ENCODE measurements around the gene ACOT8. TPM values are rescaled to one million over a fixed set of nuclear protein-coding genes. Genes with fewer than 3 reads are reported as not detected.
A peak's percentile ranks its signal among the peaks of the same experiment; 100 is the strongest.
"Not testable (repeated sequence)": the region's sequence is repeated elsewhere in the genome, so short reads cannot be mapped to it uniquely, and the experiment has no call there.

ACOT8 gene
- 10 to 100 TPM; 30.6 to 33.4 TPM for total RNA-seq
- 10 to 100 TPM; 38.0 to 54.3 TPM for polyA plus RNA-seq

GRCh38 chr20:45857114-45857881, at the start of gene ACOT8, which contains the start of gene ZSWIM3:
Gene ACOT8 (minus strand): TSS chr20:45857392. CDS start chr20:45857315, 77 bp downstream.
Gene ZSWIM3 (plus strand): TSS chr20:45857614. CDS start chr20:45857826, 212 bp downstream.
- H3K9me3 ChIP-seq (ENCODE audit: control insufficient read depth in 1 of 2, low read length in 2 of 2): no peaks in the 10 kb centered on the region
- H3K4me3 Mint-ChIP-seq: peak within 1 kb of the TSS; percentile 86 to 98 (median 95)
- H3K4me1 ChIP-seq (ENCODE audit: insufficient read depth, low read length): peaks cover 35% of the 10 kb centered on the region
- CTCF ChIA-PET (ENCODE audit: partially characterized antibody): interaction anchor here (0.8 to 1.6 kb wide), 6 partner anchors 23 to 112 kb away, joined by 3 to 6 read pairs (median 4); partner anchors contain the start of gene ZSWIM1
- H3K27ac ChIP-seq (ENCODE audit: low read depth, low read length): peak within 1 kb of the TSS; percentile 76
- peaks cover 12 to 13% of the 10 kb centered on the region in 2 donors for H3K36me3 Mint-ChIP-seq
- H3K36me3 ChIP-seq (ENCODE audit: insufficient read depth, low read length): peaks cover 19% of the 10 kb centered on the region
- no peaks in the 10 kb centered on the region for H3K27me3 ChIP-seq (ENCODE audit: insufficient read depth, low read length)
- peak within 1 kb of the TSS; percentile 84 to 99 (median 98) for H3K27ac Mint-ChIP-seq
- H3K9me3 Mint-ChIP-seq: no peaks in the 10 kb centered on the region
- intact Hi-C loops (cut with micrococcal nuclease): loop anchor here (1.0 to 10.0 kb wide), 7 partner anchors 24 to 115 kb away; partner anchors contain the start of genes CTSA, DNTTIP1, NEURL2 and UBE2C
- H3K4me1 Mint-ChIP-seq: peaks cover 25 to 66% (median 39%) of the 10 kb centered on the region in 4 donors
- H3K4me3 ChIP-seq (ENCODE audit: low read length in 2 of 2): peak within 1 kb of the TSS; percentile 73 to 78
- POLR2A ChIA-PET (ENCODE audit: partially characterized antibody): interaction anchor here (0.6 to 4.8 kb wide), 22 partner anchors 15 to 838 kb away, joined by 3 to 68 read pairs (median 4); partner anchors contain the start of genes CTSA, NEURL2, PCIF1 and UBE2C
- DNase-seq: peak; percentile 97 to 99 (median 99)
- no peaks in the 10 kb centered on the region for H3K27me3 Mint-ChIP-seq

GRCh38 chr20:45905505-45906079, 48.4 kb upstream of the ACOT8 start:
- H3K9me3 Mint-ChIP-seq: no peaks in the 10 kb centered on the region
- no peak overlapping the region for H3K4me3 ChIP-seq (ENCODE audit: low read length in 2 of 2)
- no peak for DNase-seq
- peaks cover 1 to 3% (median 1%) of the 10 kb centered on the region in 4 donors for H3K4me1 Mint-ChIP-seq
- H3K4me3 Mint-ChIP-seq: peak overlapping the region in 1 of 8 donors; percentile 5
- H3K27ac Mint-ChIP-seq: peak overlapping the region in 1 of 7 donors; percentile 65
- no peaks in the 10 kb centered on the region for H3K9me3 ChIP-seq (ENCODE audit: control insufficient read depth in 1 of 2, low read length in 2 of 2)
- no peak overlapping the region for H3K27ac ChIP-seq (ENCODE audit: low read depth, low read length)
- H3K4me1 ChIP-seq (ENCODE audit: insufficient read depth, low read length): peaks cover under 1% of the 10 kb centered on the region
- CTCF ChIA-PET (ENCODE audit: partially characterized antibody): interaction anchor here (1.2 to 1.3 kb wide), 2 partner anchors 14 to 65 kb away, joined by 3 read pairs; no protein-coding TSS in a partner anchor
- no peaks in the 10 kb centered on the region for H3K27me3 ChIP-seq (ENCODE audit: insufficient read depth, low read length)
- POLR2A ChIA-PET (ENCODE audit: partially characterized antibody): interaction anchor here (1.1 to 1.2 kb wide), 5 partner anchors 14 to 29 kb away, joined by 3 to 5 read pairs (median 3); partner anchors contain the start of genes CTSA, NEURL2, PCIF1 and ZSWIM1
- intact Hi-C loops (cut with micrococcal nuclease): no loop called here
- H3K27me3 Mint-ChIP-seq: no peaks in the 10 kb centered on the region
- no peaks in the 10 kb centered on the region for H3K36me3 ChIP-seq (ENCODE audit: insufficient read depth, low read length)
- H3K36me3 Mint-ChIP-seq: no peaks in the 10 kb centered on the region

GRCh38 chr20:45904583-45905504, 47.7 kb upstream of the ACOT8 start:
- POLR2A ChIA-PET (ENCODE audit: partially characterized antibody): interaction anchor here (1.1 to 1.2 kb wide), 6 partner anchors 13 to 30 kb away, joined by 3 to 5 read pairs (median 3); partner anchors contain the start of genes CTSA, NEURL2, PCIF1 and ZSWIM1
- H3K9me3 ChIP-seq (ENCODE audit: control insufficient read depth in 1 of 2, low read length in 2 of 2): no peaks in the 10 kb centered on the region
- no peaks in the 10 kb centered on the region for H3K36me3 ChIP-seq (ENCODE audit: insufficient read depth, low read length)
- intact Hi-C loops (cut with micrococcal nuclease): no loop called here
- H3K36me3 Mint-ChIP-seq: no peaks in the 10 kb centered on the region
- no peaks in the 10 kb centered on the region for H3K4me1 ChIP-seq (ENCODE audit: insufficient read depth, low read length)
- no peaks in the 10 kb centered on the region for H3K27me3 ChIP-seq (ENCODE audit: insufficient read depth, low read length)
- no peak overlapping the region for H3K27ac ChIP-seq (ENCODE audit: low read depth, low read length)
- no peaks in the 10 kb centered on the region for H3K4me1 Mint-ChIP-seq
- no peak for DNase-seq
- H3K9me3 Mint-ChIP-seq: no peaks in the 10 kb centered on the region
- no peak overlapping the region for H3K4me3 ChIP-seq (ENCODE audit: low read length in 2 of 2)
- CTCF ChIA-PET (ENCODE audit: partially characterized antibody): interaction anchor here (1.2 to 1.3 kb wide), 2 partner anchors 13 to 66 kb away, joined by 3 read pairs; no protein-coding TSS in a partner anchor
- no peak overlapping the region for H3K27ac Mint-ChIP-seq
- no peak overlapping the region for H3K4me3 Mint-ChIP-seq
- H3K27me3 Mint-ChIP-seq: no peaks in the 10 kb centered on the region

GRCh38 chr20:45902199-45902701, 45.1 kb upstream of the ACOT8 start:
- H3K27ac ChIP-seq (ENCODE audit: low read depth, low read length): no peak overlapping the region
- intact Hi-C loops (cut with micrococcal nuclease): no loop called here
- H3K27ac Mint-ChIP-seq: no peak overlapping the region
- no peaks in the 10 kb centered on the region for H3K27me3 ChIP-seq (ENCODE audit: insufficient read depth, low read length)
- no peak for DNase-seq
- no peaks in the 10 kb centered on the region for H3K9me3 Mint-ChIP-seq
- ChIA-PET POLR2A (ENCODE audit: partially characterized antibody) (interaction anchor here (0.7 to 1.9 kb wide), 4 partner anchors 10 to 32 kb away, joined by 3 to 6 read pairs (median 4); partner anchors contain the start of genes CTSA, NEURL2 and PCIF1), CTCF (ENCODE audit: partially characterized antibody) (no interaction called here)
- H3K36me3 ChIP-seq (ENCODE audit: insufficient read depth, low read length): peaks cover 9% of the 10 kb centered on the region
- peaks cover 0 to 2% (median under 1%) of the 10 kb centered on the region in 4 donors for H3K4me1 Mint-ChIP-seq
- no peak overlapping the region for H3K4me3 ChIP-seq (ENCODE audit: low read length in 2 of 2)
- H3K36me3 Mint-ChIP-seq: peaks cover 4 to 15% of the 10 kb centered on the region in 2 donors
- no peaks in the 10 kb centered on the region for H3K27me3 Mint-ChIP-seq
- no peaks in the 10 kb centered on the region for H3K9me3 ChIP-seq (ENCODE audit: control insufficient read depth in 1 of 2, low read length in 2 of 2)
- H3K4me1 ChIP-seq (ENCODE audit: insufficient read depth, low read length): no peaks in the 10 kb centered on the region
- no peak overlapping the region for H3K4me3 Mint-ChIP-seq

GRCh38 chr20:45901332-45901731, 44.1 kb upstream of the ACOT8 start:
- intact Hi-C loops (cut with micrococcal nuclease); H3K4me3 ChIP-seq (ENCODE audit: low read length in 2 of 2); H3K27ac Mint-ChIP-seq; CTCF ChIA-PET (ENCODE audit: partially characterized antibody); H3K4me1 ChIP-seq (ENCODE audit: insufficient read depth, low read length); H3K9me3 ChIP-seq (ENCODE audit: control insufficient read depth in 1 of 2, low read length in 2 of 2); H3K27me3 ChIP-seq (ENCODE audit: insufficient read depth, low read length); H3K4me3 Mint-ChIP-seq; H3K9me3 Mint-ChIP-seq; H3K27ac ChIP-seq (ENCODE audit: low read depth, low read length); H3K36me3 ChIP-seq (ENCODE audit: insufficient read depth, low read length); H3K27me3 Mint-ChIP-seq; DNase-seq; H3K4me1 Mint-ChIP-seq: not testable (repeated sequence)
- POLR2A ChIA-PET (ENCODE audit: partially characterized antibody): interaction anchor here (1.1 to 1.9 kb wide), 3 partner anchors 9 to 33 kb away, joined by 4 to 6 read pairs (median 4); partner anchors contain the start of genes CTSA, NEURL2 and PCIF1
- peaks cover 4 to 17% of the 10 kb centered on the region in 2 donors for H3K36me3 Mint-ChIP-seq

- no peaks in the 10 kb centered on the region for H3K27me3 ChIP-seq (ENCODE audit: insufficient read depth, low read length)
- H3K4me1 ChIP-seq (ENCODE audit: insufficient read depth, low read length): peaks cover under 1% of the 10 kb centered on the region
- no peaks in the 10 kb centered on the region for H3K9me3 Mint-ChIP-seq
- peaks cover 4 to 21% of the 10 kb centered on the region in 2 donors for H3K36me3 Mint-ChIP-seq
- no peak overlapping the region for H3K27ac Mint-ChIP-seq
- H3K4me1 Mint-ChIP-seq: peaks cover 2 to 4% (median 2%) of the 10 kb centered on the region in 4 donors
- H3K4me3 Mint-ChIP-seq: no peak overlapping the region
- intact Hi-C loops (cut with micrococcal nuclease): no loop called here
- H3K4me3 ChIP-seq (ENCODE audit: low read length in 2 of 2): no peak overlapping the region
- DNase-seq: no peak
- ChIA-PET CTCF (ENCODE audit: partially characterized antibody) (no interaction called here), POLR2A (ENCODE audit: partially characterized antibody) (interaction anchor here (1.9 kb wide), 1 partner anchor 18 kb away, joined by 7 read pairs; the partner anchor contains the start of gene ZSWIM1)
- no peak overlapping the region for H3K27ac ChIP-seq (ENCODE audit: low read depth, low read length)
- no peaks in the 10 kb centered on the region for H3K27me3 Mint-ChIP-seq
- H3K36me3 ChIP-seq (ENCODE audit: insufficient read depth, low read length): peaks cover 14% of the 10 kb centered on the region
- H3K9me3 ChIP-seq (ENCODE audit: control insufficient read depth in 1 of 2, low read length in 2 of 2): no peaks in the 10 kb centered on the region
These were observed 42.0 kb upstream of the ACOT8 start for GRCh38 chr20:45899046-45899835.

Data from CD4-positive, alpha-beta memory T cell (primary cell).